Measurements from ENCODE around the gene FOXM1. TPM values are rescaled to one million over a fixed set of nuclear protein-coding genes. Genes with fewer than 3 reads are reported as not detected.

The FOXM1 gene
- total and polyA plus RNA-seq, 2 of the 13 experiments (the other 11 are each of a cell fraction or from before 2014, with no cell fraction given) = 17.1 to 25.9 TPM

- TF ChIP-seq MTERF4 (CRISPR knock-in tag; IDR thresholded peaks at IDR 0.05) (peak; percentile 75; the same call in 1 of the 2 replicates), PHF8 (CRISPR knock-in tag; IDR thresholded peaks at IDR 0.05) (peak; percentile 82), YEATS4 (CRISPR knock-in tag; IDR thresholded peaks at IDR 0.05; ENCODE audit: borderline replicate concordance) (peak; percentile 89), HINFP (CRISPR knock-in tag; IDR thresholded peaks at IDR 0.05; ENCODE audit: low read depth) (peak; percentile 73; the same call in 1 of the 2 replicates), ZNF83 (CRISPR knock-in tag; IDR thresholded peaks at IDR 0.05; ENCODE audit: borderline replicate concordance) (no peak), EED (CRISPR knock-in tag; IDR thresholded peaks at IDR 0.05) (no peak; the same call in 1 of the 2 replicates), ZNF746 (CRISPR knock-in tag; IDR thresholded peaks at IDR 0.05) (peak; percentile 25; the same call in 1 of the 2 replicates), ZNF616 (CRISPR knock-in tag; IDR thresholded peaks at IDR 0.05; ENCODE audit: low read depth) (peak; percentile 77), ZNF740 (CRISPR knock-in tag; IDR thresholded peaks at IDR 0.05) (no peak), ISX (CRISPR knock-in tag; conservative IDR thresholded peaks at IDR 0.05) (no peak), TARDBP (CRISPR knock-in tag; IDR thresholded peaks at IDR 0.05) (peak; percentile 66; the same call in 1 of the 2 replicates), REPIN1 (CRISPR knock-in tag; IDR thresholded peaks at IDR 0.05; ENCODE audit: borderline replicate concordance, low read depth) (peak; percentile 95), ZNF276 (CRISPR knock-in tag; IDR thresholded peaks at IDR 0.05; ENCODE audit: low read depth) (peak; percentile 80; the same call in 1 of the 2 replicates), ZNF232 (CRISPR knock-in tag; IDR thresholded peaks at IDR 0.05; ENCODE audit: borderline replicate concordance) (peak; percentile 76; the same call in 1 of the 2 replicates), SAFB2 (CRISPR knock-in tag; IDR thresholded peaks at IDR 0.05; ENCODE audit: borderline replicate concordance, low read depth) (peak; percentile 91), NR3C1 (CRISPR knock-in tag; IDR thresholded peaks at IDR 0.05) (no peak), ZNF567 (CRISPR knock-in tag; IDR thresholded peaks at IDR 0.05; ENCODE audit: borderline replicate concordance) (no peak; the same call in 1 of the 2 replicates), PAF1 (CRISPR knock-in tag; IDR thresholded peaks at IDR 0.05) (no peak), ZNF17 (CRISPR knock-in tag; IDR thresholded peaks at IDR 0.05) (no peak), MXD4 (CRISPR knock-in tag; IDR thresholded peaks at IDR 0.05) (peak; percentile 96), HNRNPK (IDR thresholded peaks at IDR 0.05; ENCODE audit: low read depth, low read length, poor library complexity, severe bottlenecking) (no peak), RBM39 (IDR thresholded peaks at IDR 0.05; ENCODE audit: low read depth, low read length, poor library complexity, severe bottlenecking) (no peak), ZMYM4 (CRISPR knock-in tag; IDR thresholded peaks at IDR 0.05) (peak; percentile 87), EZH2 (conservative IDR thresholded peaks at IDR 0.05; ENCODE audit: low read depth, low read length) (no peak), SRSF4 (IDR thresholded peaks at IDR 0.05; ENCODE audit: low read depth, low read length, poor library complexity, severe bottlenecking) (no peak)
Observed at GRCh38 chr12:2890388-2891239, 13.6 kb upstream of the FOXM1 start, which contains the start of gene TULP3 (continued).
